Endodermal cell (in vitro differentiated cells): ENCODE measurements around the gene PCSK4. TPM values are rescaled to one million over a fixed set of nuclear protein-coding genes. Genes with fewer than 3 reads are reported as not detected.
A peak's percentile ranks its signal among the peaks of the same experiment; 100 is the strongest.

Experiments used
- DNase-seq: peaks from one replicate; pipeline ENCODE4 v3.0.0-alpha.2; 2017
- H3K27ac ChIP-seq: 2 replicates; pipeline ENCODE4 v1.5.1; 2013; ENCODE audit warnings: mild to moderate bottlenecking, low read depth, low read length, moderate library complexity
- H3K27me3 ChIP-seq: 2 replicates; pipeline ENCODE4 v1.6.1; 2013; ENCODE audit warnings: mild to moderate bottlenecking, low read length, moderate library complexity; ENCODE audit not compliant: insufficient read depth, control insufficient read depth, poor library complexity, severe bottlenecking
- H3K36me3 ChIP-seq: 2 replicates; pipeline ENCODE4 v1.7.0; 2013; ENCODE audit warnings: mild to moderate bottlenecking, low read length, moderate library complexity; ENCODE audit not compliant: control insufficient read depth, insufficient read depth
- H3K4me1 ChIP-seq: one replicate; pipeline ENCODE4 v1.7.0; 2013; ENCODE audit warnings: low read length; ENCODE audit not compliant: control insufficient read depth, insufficient read depth
- H3K4me3 ChIP-seq: 2 replicates; pipeline ENCODE4 v1.5.1; 2013; ENCODE audit warnings: mild to moderate bottlenecking, low read length, moderate library complexity
- H3K9ac ChIP-seq: 2 replicates; pipeline ENCODE4 v1.6.1; 2013; ENCODE audit warnings: mild to moderate bottlenecking, low read length, moderate library complexity; ENCODE audit not compliant: poor library complexity, severe bottlenecking; ENCODE audit errors: extremely low read depth
- H3K9me3 ChIP-seq: 2 replicates; pipeline ENCODE4 v1.6.1; 2013; ENCODE audit warnings: mild to moderate bottlenecking, low read length, moderate library complexity; ENCODE audit not compliant: control insufficient read depth
- H3K27ac Mint-ChIP-seq: 2 replicates; pipeline ENCODE4 v1.8.0; 2020; ENCODE audit warnings: mixed read lengths
- H3K27me3 Mint-ChIP-seq: 2 replicates; pipeline ENCODE4 v1.8.0; 2021; ENCODE audit warnings: mild to moderate bottlenecking, mixed read lengths; ENCODE audit not compliant: insufficient read depth
- H3K36me3 Mint-ChIP-seq: 2 replicates; pipeline ENCODE4 v1.8.0; 2020; ENCODE audit warnings: low read depth, mixed read lengths
- H3K4me1 Mint-ChIP-seq: 2 replicates; pipeline ENCODE4 v1.8.0; 2020; ENCODE audit warnings: mixed read lengths
- H3K4me3 Mint-ChIP-seq: 2 replicates; pipeline ENCODE4 v1.8.0; 2020; ENCODE audit warnings: mild to moderate bottlenecking, moderate library complexity, mixed read lengths
- H3K9me3 Mint-ChIP-seq: 2 replicates; pipeline ENCODE4 v1.8.0; 2020; ENCODE audit warnings: mild to moderate bottlenecking, mixed read lengths
- WGBS, 2 experiments: methylation state at CpG; one replicate each; pipeline versions ENCODE4 v1.1.5 to v1.1.7; 2013; ENCODE audit warnings: missing lambda C conversion rate in 2 of 2, mixed read lengths in 1 of 2; ENCODE audit not compliant: insufficient coverage in 1 of 2, insufficient read length in 1 of 2; 5-methylcytosine and 5-hydroxymethylcytosine counted together
- total RNA-seq, 2 donors: library from RNA; stranded (reverse); fragmentation: NEBNext Ultra II Directional in 1 of 2; extraction: Animal tissue kit (Norgen Biotek cat#: 25700) in 1 of 2; gene quantifications; 2 replicates in 1 of 2; 3 replicates in 1 of 2; pipeline ENCODE4 v1.2.1, GENCODE V29; 2021
- TF ChIP-seq, protein P1 (sequence below): fragments of 200-600 bp; sonication (generic); conservative IDR thresholded peaks from 2 replicates; pipeline ENCODE4 v1.5.0; 2021; ENCODE audit warnings: antibody characterized with exemption, mild to moderate bottlenecking

Gene PCSK4
- total RNA-seq, 2 donors from 2014 or later = 25.2 to 31.6 TPM

DNA sequence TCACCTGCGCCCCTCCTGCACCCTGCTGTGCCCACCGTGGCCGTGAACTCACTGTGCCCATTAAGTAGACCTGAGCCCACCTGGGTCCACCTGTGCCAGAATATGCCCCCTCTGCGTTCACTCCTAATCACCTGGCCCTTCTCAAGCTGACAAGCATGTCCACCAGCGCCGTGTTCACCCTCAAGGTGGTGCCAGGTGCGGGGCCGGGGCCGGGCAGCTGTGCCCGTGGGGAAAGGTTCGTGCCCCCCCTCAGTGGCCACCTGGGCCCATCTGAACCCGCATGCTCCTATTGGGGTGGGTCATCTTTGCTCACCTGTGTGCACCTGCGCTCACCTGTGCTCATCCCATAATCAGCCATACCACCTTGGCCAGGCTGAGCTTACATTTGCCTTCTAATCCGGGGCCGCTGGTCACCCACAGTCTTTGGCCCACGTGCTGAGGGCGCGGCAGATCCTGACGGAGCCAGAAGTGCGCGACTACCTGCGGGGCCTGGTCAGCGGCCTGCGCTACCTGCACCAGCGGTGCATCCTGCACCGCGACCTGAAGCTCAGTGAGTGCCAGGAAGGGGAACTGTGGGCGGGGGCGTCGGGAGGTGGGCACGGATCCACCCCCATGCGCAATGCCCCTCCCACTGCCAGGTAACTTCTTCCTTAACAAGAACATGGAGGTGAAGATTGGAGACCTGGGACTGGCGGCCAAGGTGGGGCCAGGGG, 36.1 kb upstream of the PCSK4 start:
- H3K9ac ChIP-seq = no peak overlapping the region
- peaks cover 49% of the 10 kb centered on the region for H3K27me3 ChIP-seq
- H3K27ac ChIP-seq = no peak overlapping the region
- no peaks in the 10 kb centered on the region for H3K4me1 ChIP-seq
- H3K4me3 ChIP-seq = no peak overlapping the region
- Mint-ChIP-seq H3K9me3 (no peaks in the 10 kb centered on the region), H3K36me3 (no peaks in the 10 kb centered on the region), H3K4me1 (peaks cover 3% of the 10 kb centered on the region), H3K4me3 (no peak overlapping the region), H3K27ac (no peak overlapping the region), H3K27me3 (peaks cover 61% of the 10 kb centered on the region)
- no peaks in the 10 kb centered on the region for H3K36me3 ChIP-seq
- no peaks in the 10 kb centered on the region for H3K9me3 ChIP-seq
- DNase-seq = no peak
- WGBS, 2 experiments = 82 to 85% methylated on average over 14 to 33 of the region's 33 CpGs
- TF ChIP-seq, protein P1, sequence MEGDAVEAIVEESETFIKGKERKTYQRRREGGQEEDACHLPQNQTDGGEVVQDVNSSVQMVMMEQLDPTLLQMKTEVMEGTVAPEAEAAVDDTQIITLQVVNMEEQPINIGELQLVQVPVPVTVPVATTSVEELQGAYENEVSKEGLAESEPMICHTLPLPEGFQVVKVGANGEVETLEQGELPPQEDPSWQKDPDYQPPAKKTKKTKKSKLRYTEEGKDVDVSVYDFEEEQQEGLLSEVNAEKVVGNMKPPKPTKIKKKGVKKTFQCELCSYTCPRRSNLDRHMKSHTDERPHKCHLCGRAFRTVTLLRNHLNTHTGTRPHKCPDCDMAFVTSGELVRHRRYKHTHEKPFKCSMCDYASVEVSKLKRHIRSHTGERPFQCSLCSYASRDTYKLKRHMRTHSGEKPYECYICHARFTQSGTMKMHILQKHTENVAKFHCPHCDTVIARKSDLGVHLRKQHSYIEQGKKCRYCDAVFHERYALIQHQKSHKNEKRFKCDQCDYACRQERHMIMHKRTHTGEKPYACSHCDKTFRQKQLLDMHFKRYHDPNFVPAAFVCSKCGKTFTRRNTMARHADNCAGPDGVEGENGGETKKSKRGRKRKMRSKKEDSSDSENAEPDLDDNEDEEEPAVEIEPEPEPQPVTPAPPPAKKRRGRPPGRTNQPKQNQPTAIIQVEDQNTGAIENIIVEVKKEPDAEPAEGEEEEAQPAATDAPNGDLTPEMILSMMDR = no peak

DNA sequence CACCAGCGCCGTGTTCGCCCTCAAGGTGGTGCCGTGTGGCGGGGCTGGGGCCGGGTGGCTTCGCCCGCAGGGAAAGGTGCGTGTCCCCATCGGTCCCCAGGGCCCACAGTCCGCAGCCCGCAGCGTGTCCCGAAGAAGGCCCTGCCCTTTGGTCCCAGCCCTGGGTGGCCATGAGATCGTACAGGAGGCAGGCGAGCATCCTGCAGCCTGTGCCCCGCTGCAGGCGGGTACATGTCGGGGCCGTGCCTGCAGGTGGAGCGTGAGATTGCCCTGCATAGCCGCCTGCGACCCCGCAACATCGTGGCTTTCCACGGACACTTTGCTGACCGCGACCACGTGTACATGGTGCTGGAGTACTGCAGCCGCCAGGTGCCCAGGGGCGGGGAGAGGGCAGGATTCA, 35.2 kb upstream of the PCSK4 start:
- DNase-seq = no peak
- Mint-ChIP-seq H3K27me3 (peaks cover 65% of the 10 kb centered on the region), H3K4me1 (peaks cover 3% of the 10 kb centered on the region), H3K4me3 (peak overlapping the region; percentile 49), H3K36me3 (no peaks in the 10 kb centered on the region), H3K27ac (no peak overlapping the region), H3K9me3 (no peaks in the 10 kb centered on the region)
- H3K4me3 ChIP-seq = no peak overlapping the region
- H3K9me3 ChIP-seq = no peaks in the 10 kb centered on the region
- WGBS, 2 experiments = 74 to 75% methylated on average over 14 to 31 of the region's 31 CpGs
- H3K4me1 ChIP-seq = no peaks in the 10 kb centered on the region
- H3K27me3 ChIP-seq = peaks cover 49% of the 10 kb centered on the region
- H3K27ac ChIP-seq = no peak overlapping the region
- no peak overlapping the region for H3K9ac ChIP-seq
- TF ChIP-seq, protein P1 = peak; percentile 39
- H3K36me3 ChIP-seq = no peaks in the 10 kb centered on the region

DNA sequence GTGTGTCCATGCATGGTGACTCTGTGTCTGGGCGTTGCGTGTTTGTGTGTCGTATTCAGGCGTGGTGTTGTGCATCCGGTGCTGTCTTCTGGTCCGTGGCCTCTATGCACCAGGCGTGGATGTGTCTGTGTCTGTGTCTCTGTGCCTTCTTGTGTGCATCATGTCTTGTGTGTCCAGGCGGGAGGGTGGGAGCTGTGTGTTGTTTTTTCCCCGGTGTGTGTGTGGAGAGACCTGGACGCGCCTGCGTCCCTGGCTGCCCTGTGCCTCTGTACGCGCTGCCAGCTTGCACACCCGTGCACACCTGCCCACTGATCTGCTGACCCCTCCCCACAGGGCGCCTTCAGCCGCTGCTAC, 34.8 kb upstream of the PCSK4 start:
- no peaks in the 10 kb centered on the region for H3K36me3 Mint-ChIP-seq
- DNase-seq = no peak
- H3K27ac ChIP-seq = no peak overlapping the region
- H3K36me3 ChIP-seq = no peaks in the 10 kb centered on the region
- H3K4me1 Mint-ChIP-seq = peaks cover 3% of the 10 kb centered on the region
- H3K27me3 ChIP-seq = peaks cover 49% of the 10 kb centered on the region
- TF ChIP-seq, protein P1 = no peak
- H3K9ac ChIP-seq = no peak overlapping the region
- peaks cover 64% of the 10 kb centered on the region for H3K27me3 Mint-ChIP-seq
- H3K4me3 Mint-ChIP-seq = peak overlapping the region; percentile 49
- no peak overlapping the region for H3K4me3 ChIP-seq
- no peaks in the 10 kb centered on the region for H3K9me3 ChIP-seq
- no peaks in the 10 kb centered on the region for H3K4me1 ChIP-seq
- WGBS, 2 experiments = 79 to 85% methylated on average over 9 to 17 of the region's 17 CpGs
- H3K27ac Mint-ChIP-seq = no peak overlapping the region
- no peaks in the 10 kb centered on the region for H3K9me3 Mint-ChIP-seq
